Fibroblast of mammary gland (primary cell): ENCODE results near the gene ST6GALNAC3.

Experiments used
- DNase-seq: peaks from one replicate; pipeline ENCODE4 v3.0.0-alpha.2; 2010; ENCODE audit warnings: low read depth
- H3K4me3 ChIP-seq: 2 replicates; pipeline ENCODE4 v1.5.1; 2011; ENCODE audit warnings: low read depth, mild to moderate bottlenecking, low read length, moderate library complexity; ENCODE audit not compliant: control insufficient read depth
- CTCF ChIP-seq: conservative IDR thresholded peaks from 2 replicates; pipeline ENCODE4 v1.5.1; 2011; ENCODE audit warnings: low read depth, low read length, inconsistent platforms; ENCODE audit not compliant: control insufficient read depth, insufficient read depth

The ST6GALNAC3 gene

GRCh38 chr1:76274302-76274701, 199.8 kb downstream of the ST6GALNAC3 start:
- DNase-seq, result no peak
- no peak overlapping the region for H3K4me3 ChIP-seq
- no peak for TF ChIP-seq CTCF

- DNase-seq, result no peak
- no peak overlapping the region for H3K4me3 ChIP-seq
- TF ChIP-seq CTCF, result no peak
These were observed 200.2 kb downstream of the ST6GALNAC3 start for GRCh38 chr1:76274718-76275117.

DNA sequence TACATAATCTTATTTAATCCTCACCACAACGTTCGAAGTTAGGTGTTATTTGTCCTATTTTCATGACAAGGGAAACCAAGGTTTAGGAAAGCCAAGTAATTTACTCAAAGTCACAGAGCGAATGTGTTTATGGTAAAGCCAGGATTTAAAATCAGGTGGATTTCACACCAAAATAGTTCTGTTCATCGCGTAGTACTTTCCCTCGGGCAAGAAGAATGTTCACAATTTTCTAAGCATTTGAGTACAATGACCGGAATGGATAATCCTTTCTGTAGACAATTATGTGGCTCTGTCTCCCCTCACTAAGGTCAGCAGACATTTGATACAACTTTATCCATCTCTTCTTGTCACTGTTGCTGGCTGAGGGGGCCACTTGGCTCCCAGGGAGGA, 204.2 kb downstream of the ST6GALNAC3 start:
- no peak for TF ChIP-seq CTCF
- no peak overlapping the region for H3K4me3 ChIP-seq
- DNase-seq, result no peak

- no peak overlapping the region for H3K4me3 ChIP-seq
These were observed 204.7 kb downstream of the ST6GALNAC3 start for GRCh38 chr1:76279101-76279748.

DNA sequence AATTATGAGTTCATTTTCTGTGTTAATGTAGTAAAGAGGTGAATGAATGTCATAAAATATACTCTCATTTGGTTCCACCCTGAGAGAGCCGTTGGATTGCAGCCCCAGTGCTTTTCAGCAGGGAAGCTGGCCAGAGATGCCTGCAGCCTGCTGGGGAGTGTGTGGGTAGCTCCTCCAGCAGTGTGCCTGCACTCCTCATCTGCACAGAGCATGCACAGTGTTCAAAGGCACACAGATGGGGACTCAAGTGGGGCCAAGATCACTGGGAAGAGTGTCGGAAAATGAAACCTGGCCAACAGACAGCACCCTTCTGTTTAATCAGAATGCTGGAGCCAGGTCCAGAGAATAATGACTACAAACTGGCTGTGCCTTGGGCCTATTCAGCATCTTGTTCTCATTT, 206.8 kb downstream of the ST6GALNAC3 start:
- no peak for TF ChIP-seq CTCF
- no peak overlapping the region for H3K4me3 ChIP-seq
- no peak for DNase-seq

More at GRCh38 chr1:76279101-76279748, 204.7 kb downstream of the ST6GALNAC3 start:
- DNase-seq, result no peak
- no peak for TF ChIP-seq CTCF

GRCh38 chr1:76284842-76285241, 210.3 kb downstream of the ST6GALNAC3 start:
- DNase-seq, result no peak
- no peak for TF ChIP-seq CTCF
- no peak overlapping the region for H3K4me3 ChIP-seq
